ENCODE data around the gene NCK2.

The NCK2 gene

GRCh38 chr2:105791229-105791628 lies 46.5 kb downstream of the NCK2 start:
- TF ChIP-seq CTCF (conservative IDR thresholded peaks at IDR 0.05; ENCODE audit: low read depth), result no peak
- H3K27ac ChIP-seq, result peak overlapping the region; percentile 94
- no peak for DNase-seq (ENCODE audit: low spot score)
- ChIA-PET POLR2A (ENCODE audit: low non-redundant PET) (no interaction called here), CTCF (no interaction called here)

GRCh38 chr2:105792561-105792960 lies 47.8 kb downstream of the NCK2 start:
- 0 out of 2 replicates have a peak overlapping the region, but pooled peaks have one; percentile 26 for H3K27ac ChIP-seq
- TF ChIP-seq CTCF (conservative IDR thresholded peaks at IDR 0.05; ENCODE audit: low read depth), result no peak
- DNase-seq (ENCODE audit: low spot score), result no peak
- POLR2A ChIA-PET (ENCODE audit: low non-redundant PET), result no interaction called here
- CTCF ChIA-PET, result interaction anchor here (0.6 kb wide), 1 partner anchor 118 kb away, joined by 3 read pairs; no protein-coding TSS in a partner anchor

GRCh38 chr2:105793196-105793975 lies 48.7 kb downstream of the NCK2 start:
- no peak overlapping the region for H3K27ac ChIP-seq
- DNase-seq (ENCODE audit: low spot score), result no peak
- no peak for TF ChIP-seq CTCF (conservative IDR thresholded peaks at IDR 0.05; ENCODE audit: low read depth)
- ChIA-PET CTCF (no interaction called here), POLR2A (ENCODE audit: low non-redundant PET) (no interaction called here)

GRCh38 chr2:105794926-105795574 lies 50.3 kb downstream of the NCK2 start:
- POLR2A ChIA-PET (ENCODE audit: low non-redundant PET), result no interaction called here
- peak overlapping the region; percentile 86; the same call in 1 of the 2 replicates for H3K27ac ChIP-seq
- DNase-seq (ENCODE audit: low spot score), result no peak
- CTCF ChIA-PET, result no interaction called here
- TF ChIP-seq CTCF (conservative IDR thresholded peaks at IDR 0.05; ENCODE audit: low read depth), result no peak

GRCh38 chr2:105795575-105795934 lies 50.8 kb downstream of the NCK2 start:
- no peak for DNase-seq (ENCODE audit: low spot score)
- ChIA-PET POLR2A (ENCODE audit: low non-redundant PET) (no interaction called here), CTCF (no interaction called here)
- H3K27ac ChIP-seq, result peak overlapping the region; percentile 86; the same call in 1 of the 2 replicates
- no peak for TF ChIP-seq CTCF (conservative IDR thresholded peaks at IDR 0.05; ENCODE audit: low read depth)

GRCh38 chr2:105796131-105796638 lies 51.5 kb downstream of the NCK2 start:
- no peak for DNase-seq (ENCODE audit: low spot score)
- H3K27ac ChIP-seq, result peak overlapping the region; percentile 86
- ChIA-PET POLR2A (ENCODE audit: low non-redundant PET) (no interaction called here), CTCF (no interaction called here)
- TF ChIP-seq CTCF (conservative IDR thresholded peaks at IDR 0.05; ENCODE audit: low read depth), result no peak
